Neural crest cell (in vitro differentiated cells): ENCODE results near the gene ARHGAP40. TPM values are rescaled to one million over a fixed set of nuclear protein-coding genes. Genes with fewer than 3 reads are reported as not detected.

Experiments
- DNase-seq: peaks from one replicate; pipeline ENCODE4 v3.0.0; 2021; ENCODE audit warnings: low read depth, mixed read lengths, low spot score
- H3K27ac Mint-ChIP-seq: one replicate; pipeline ENCODE4 v1.8.0; 2021; ENCODE audit warnings: mild to moderate bottlenecking, mixed read lengths; ENCODE audit not compliant: unreplicated experiment
- H3K27me3 Mint-ChIP-seq: 2 replicates; pipeline ENCODE4 v1.8.0; 2021; ENCODE audit warnings: low read depth, mild to moderate bottlenecking, mixed read lengths
- H3K36me3 Mint-ChIP-seq: 2 replicates; pipeline ENCODE4 v1.8.0; 2021; ENCODE audit warnings: low read depth, mild to moderate bottlenecking, mixed read lengths
- H3K4me1 Mint-ChIP-seq: 2 replicates; pipeline ENCODE4 v1.8.0; 2021; ENCODE audit warnings: mixed read lengths
- H3K4me3 Mint-ChIP-seq: one replicate; pipeline ENCODE4 v1.8.0; 2021; ENCODE audit warnings: mild to moderate bottlenecking, mixed read lengths
- H3K9me3 Mint-ChIP-seq: 2 replicates; pipeline ENCODE4 v1.8.0; 2021; ENCODE audit warnings: mixed read lengths
- total RNA-seq: library from RNA; stranded (reverse); gene quantifications from 2 replicates; pipeline ENCODE4 v1.2.1, GENCODE V29; 2021
- TF ChIP-seq, protein P1 (sequence below): fragments of 200-600 bp; sonication (generic); conservative IDR thresholded peaks from 2 replicates; pipeline ENCODE4 v1.5.0; 2021; ENCODE audit warnings: antibody characterized with exemption, mild to moderate bottlenecking

Gene ARHGAP40
- total RNA-seq, 1 donor from 2014 or later: not detected

GRCh38 chr20:38573413-38573812, 28.2 kb upstream of the ARHGAP40 start:
- DNase-seq: no peak
- Mint-ChIP-seq H3K36me3 (peaks cover 8% of the 10 kb centered on the region), H3K4me3 (no peak overlapping the region), H3K9me3 (no peaks in the 10 kb centered on the region), H3K4me1 (no peaks in the 10 kb centered on the region), H3K27me3 (no peaks in the 10 kb centered on the region), H3K27ac (no peak overlapping the region)
- TF ChIP-seq, protein P1, sequence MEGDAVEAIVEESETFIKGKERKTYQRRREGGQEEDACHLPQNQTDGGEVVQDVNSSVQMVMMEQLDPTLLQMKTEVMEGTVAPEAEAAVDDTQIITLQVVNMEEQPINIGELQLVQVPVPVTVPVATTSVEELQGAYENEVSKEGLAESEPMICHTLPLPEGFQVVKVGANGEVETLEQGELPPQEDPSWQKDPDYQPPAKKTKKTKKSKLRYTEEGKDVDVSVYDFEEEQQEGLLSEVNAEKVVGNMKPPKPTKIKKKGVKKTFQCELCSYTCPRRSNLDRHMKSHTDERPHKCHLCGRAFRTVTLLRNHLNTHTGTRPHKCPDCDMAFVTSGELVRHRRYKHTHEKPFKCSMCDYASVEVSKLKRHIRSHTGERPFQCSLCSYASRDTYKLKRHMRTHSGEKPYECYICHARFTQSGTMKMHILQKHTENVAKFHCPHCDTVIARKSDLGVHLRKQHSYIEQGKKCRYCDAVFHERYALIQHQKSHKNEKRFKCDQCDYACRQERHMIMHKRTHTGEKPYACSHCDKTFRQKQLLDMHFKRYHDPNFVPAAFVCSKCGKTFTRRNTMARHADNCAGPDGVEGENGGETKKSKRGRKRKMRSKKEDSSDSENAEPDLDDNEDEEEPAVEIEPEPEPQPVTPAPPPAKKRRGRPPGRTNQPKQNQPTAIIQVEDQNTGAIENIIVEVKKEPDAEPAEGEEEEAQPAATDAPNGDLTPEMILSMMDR: no peak

GRCh38 chr20:38579219-38579910, 22.2 kb upstream of the ARHGAP40 start:
- Mint-ChIP-seq H3K27me3 (no peaks in the 10 kb centered on the region), H3K4me1 (peaks cover 10% of the 10 kb centered on the region), H3K9me3 (no peaks in the 10 kb centered on the region), H3K4me3 (no peak overlapping the region), H3K27ac (no peak overlapping the region), H3K36me3 (peaks cover 2% of the 10 kb centered on the region)
- DNase-seq: no peak
- TF ChIP-seq, protein P1: no peak

DNA sequence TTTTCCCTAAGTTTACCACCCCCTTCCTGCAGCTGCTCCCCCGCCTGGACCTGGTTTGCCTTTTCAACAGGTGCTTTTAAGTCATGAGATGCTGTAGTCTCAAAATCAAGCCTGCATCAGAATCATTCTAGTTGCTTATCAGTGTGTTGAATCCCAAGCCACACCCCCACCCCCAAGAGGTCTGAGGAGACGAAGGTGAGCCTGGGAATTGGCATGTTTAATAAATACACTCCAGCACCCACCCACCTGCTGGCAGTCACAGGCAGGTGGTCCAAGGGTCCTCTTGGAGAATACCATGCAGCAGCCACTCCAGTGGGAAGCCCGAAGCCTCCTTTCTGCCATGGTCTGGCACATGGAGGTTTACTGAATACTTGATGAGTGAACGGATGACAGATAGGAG, 21.7 kb upstream of the ARHGAP40 start:
- H3K9me3 Mint-ChIP-seq: no peaks in the 10 kb centered on the region
- no peak overlapping the region for H3K4me3 Mint-ChIP-seq
- peaks cover 10% of the 10 kb centered on the region for H3K4me1 Mint-ChIP-seq
- DNase-seq: no peak
- H3K27me3 Mint-ChIP-seq: no peaks in the 10 kb centered on the region
- H3K36me3 Mint-ChIP-seq: peaks cover 2% of the 10 kb centered on the region
- TF ChIP-seq, protein P1: no peak
- H3K27ac Mint-ChIP-seq: no peak overlapping the region

DNA sequence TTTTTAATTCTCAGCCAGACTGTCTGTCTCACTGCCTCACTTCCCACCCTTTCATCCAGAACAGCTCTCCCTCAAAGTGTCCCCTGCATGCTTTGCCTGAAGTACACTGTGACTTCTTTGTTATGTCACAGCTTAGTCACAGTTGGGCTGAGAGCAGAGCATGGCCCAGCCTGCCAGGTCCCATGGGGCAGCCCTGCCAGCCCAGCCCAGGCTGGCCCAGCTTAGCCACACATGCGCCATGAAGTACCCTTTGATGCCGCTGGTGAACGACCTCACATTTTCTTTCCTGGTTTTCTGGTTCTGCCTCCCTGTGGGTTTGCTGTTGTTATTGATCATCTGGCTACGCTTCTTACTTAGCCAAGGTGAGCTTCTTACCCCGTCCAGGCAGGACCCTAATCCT, 20.6 kb upstream of the ARHGAP40 start, which contains the start of gene ADIG:
TSS of gene ADIG (plus strand) at position 185 of the 400 bp plus-strand sequence. CDS start at position 239, 54 bp downstream.
- TF ChIP-seq, protein P1: no peak
- Mint-ChIP-seq H3K4me1 (peaks cover 10% of the 10 kb centered on the region), H3K27ac (peak within 1 kb of the TSS; percentile 4), H3K36me3 (peaks cover 2% of the 10 kb centered on the region), H3K9me3 (no peaks in the 10 kb centered on the region), H3K4me3 (no peak within 1 kb of the TSS), H3K27me3 (no peaks in the 10 kb centered on the region)
- no peak for DNase-seq

GRCh38 chr20:38581830-38582358, 19.7 kb upstream of the ARHGAP40 start:
- Mint-ChIP-seq H3K27me3 (no peaks in the 10 kb centered on the region), H3K4me1 (peaks cover 10% of the 10 kb centered on the region), H3K36me3 (no peaks in the 10 kb centered on the region), H3K9me3 (no peaks in the 10 kb centered on the region), H3K27ac (no peak overlapping the region), H3K4me3 (no peak overlapping the region)
- TF ChIP-seq, protein P1: no peak
- DNase-seq: no peak
